Endometrial microvascular endothelial cells (primary cell): ENCODE data around the gene ARRDC2. TPM values are rescaled to one million over a fixed set of nuclear protein-coding genes. Genes with fewer than 3 reads are reported as not detected.
"Not testable (repeated sequence)": the region's sequence is repeated elsewhere in the genome, so short reads cannot be mapped to it uniquely, and the experiment has no call there.

Experiments used
- in situ Hi-C: cut with HindIII; loops from 2 replicates; pipeline ENCODE4 v1.10.0; 2017; ENCODE audit warnings: low sequenced_read_pairs, low pct_unique_long_range_greater_than_20kb; ENCODE audit errors: inconsistent ontology term
- total RNA-seq: library from RNA; depleted of rRNA; stranded (reverse); fragments of >200 nt; gene quantifications from one replicate; pipeline ENCODE4 v1.2.3, GENCODE V29; 2015; ENCODE audit errors: inconsistent ontology term

Gene ARRDC2
- total RNA-seq, 1 donor from 2014 or later: 26.1 TPM

GRCh38 chr19:18010149-18010548 is 2.2 kb downstream of the ARRDC2 start:
- in situ Hi-C loops: no loop called here

- in situ Hi-C loops: no loop called here
Observed at GRCh38 chr19:18013210-18014111, 5.5 kb downstream of the ARRDC2 start.

- in situ Hi-C loops: no loop called here
Observed at GRCh38 chr19:18014197-18014596, 6.2 kb downstream of the ARRDC2 start.

- in situ Hi-C loops: no loop called here
Observed at GRCh38 chr19:18016209-18016910, 8.4 kb downstream of the ARRDC2 start.

GRCh38 chr19:18017275-18018083 is 9.5 kb downstream of the ARRDC2 start:
- in situ Hi-C loops: no loop called here

- in situ Hi-C loops: no loop called here
Observed at GRCh38 chr19:18020212-18021085, 12.5 kb downstream of the ARRDC2 start.

- in situ Hi-C loops: no loop called here
Observed at GRCh38 chr19:18021121-18021755, 13.3 kb downstream of the ARRDC2 start.

DNA sequence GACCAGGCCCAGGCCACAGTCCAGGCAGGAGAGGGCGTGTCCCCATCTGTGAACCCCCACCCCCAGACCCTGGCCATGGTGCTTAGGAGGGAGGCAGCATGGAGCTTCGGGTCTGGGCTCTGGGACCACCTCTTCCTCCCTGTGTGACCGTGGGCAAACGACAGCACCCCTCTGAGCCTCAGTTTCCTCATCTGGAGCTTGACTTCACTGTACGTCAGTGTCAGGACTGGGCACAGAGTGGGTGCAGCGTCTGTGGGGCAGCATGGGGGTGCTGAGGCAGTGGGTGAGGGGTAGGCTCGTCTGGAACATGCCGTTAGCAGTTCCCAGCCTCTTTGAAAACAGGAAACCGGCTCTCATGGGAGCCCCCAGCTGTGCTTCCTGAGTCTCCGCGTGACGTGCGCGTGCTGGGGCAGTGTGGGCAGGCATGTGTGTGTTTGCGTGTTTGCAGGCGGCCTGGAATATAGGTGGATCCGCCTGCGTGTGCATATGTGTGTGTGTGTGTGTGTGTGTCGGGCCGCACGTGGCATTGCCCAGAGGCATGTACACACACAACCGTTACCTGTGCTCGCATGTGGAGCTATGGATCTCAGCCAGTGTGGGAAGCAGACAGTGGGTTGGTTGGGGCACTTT is 15.8 kb downstream of the ARRDC2 start:
- in situ Hi-C loops: no loop called here

- in situ Hi-C loops: no loop called here
Observed at GRCh38 chr19:18027151-18027550, 19.2 kb downstream of the ARRDC2 start.

- in situ Hi-C loops: no loop called here
Observed at GRCh38 chr19:18029617-18030338, 21.8 kb downstream of the ARRDC2 start.

DNA sequence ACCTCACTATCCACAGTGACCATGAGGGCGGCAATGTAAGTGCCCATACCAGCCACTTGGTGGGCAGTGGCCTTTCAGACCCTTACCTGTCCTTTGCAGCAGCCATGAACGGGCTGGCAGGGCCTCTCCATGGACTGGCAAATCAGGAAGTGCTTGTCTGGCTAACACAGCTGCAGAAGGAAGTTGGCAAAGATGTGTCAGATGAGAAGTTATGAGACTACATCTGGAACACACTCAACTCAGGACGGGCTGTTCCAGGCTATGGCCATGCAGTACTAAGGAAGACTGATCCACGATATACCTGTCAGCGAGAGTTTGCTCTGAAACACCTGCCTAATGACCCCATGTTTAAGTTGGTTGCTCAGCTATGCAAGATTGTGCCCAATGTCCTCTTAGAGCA is 23.4 kb downstream of the ARRDC2 start:
- in situ Hi-C loops: not testable (repeated sequence)

DNA sequence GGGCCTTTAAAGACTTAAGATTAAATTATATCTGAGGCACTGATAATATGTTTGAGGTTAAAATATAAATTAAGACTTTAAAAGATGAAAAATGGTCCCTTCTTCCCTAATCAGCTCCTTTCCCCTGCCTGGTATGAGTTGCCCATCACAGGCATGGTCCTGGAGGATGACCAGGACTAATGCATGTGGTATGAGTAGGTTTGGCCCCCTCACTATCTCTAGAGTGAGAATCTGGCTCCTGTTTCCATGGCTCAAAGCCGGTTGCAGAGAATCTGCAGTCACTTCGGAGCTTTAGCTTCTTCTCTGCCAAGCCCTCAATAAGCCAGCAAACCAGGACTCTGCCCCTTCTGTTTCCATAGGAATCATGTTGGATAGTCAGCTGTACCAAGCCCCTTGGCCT is 24.1 kb downstream of the ARRDC2 start:
- in situ Hi-C loops: not testable (repeated sequence)

- in situ Hi-C loops: no loop called here
Observed at GRCh38 chr19:18041054-18041453, 33.1 kb downstream of the ARRDC2 start.

DNA sequence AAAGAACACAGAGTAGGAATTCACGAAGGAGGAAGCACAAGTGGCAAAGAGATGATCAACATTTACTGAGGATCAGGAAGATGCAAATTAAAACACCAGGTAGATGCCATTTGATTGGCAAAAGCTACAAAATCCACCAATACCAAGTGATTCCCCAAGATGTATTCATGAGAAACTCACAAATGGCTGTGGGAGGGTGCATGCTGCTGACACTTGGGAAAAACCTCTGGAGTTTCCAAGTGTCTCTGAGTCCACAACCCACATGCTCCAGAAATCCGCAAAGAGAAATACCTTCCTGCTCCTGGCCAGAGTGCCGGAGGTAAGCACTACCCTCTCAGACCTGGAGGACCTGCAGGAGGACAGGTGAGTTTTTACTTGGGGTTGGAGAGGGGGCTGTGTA is 35.7 kb downstream of the ARRDC2 start:
- in situ Hi-C loops: no loop called here

GRCh38 chr19:18044825-18045304 is 36.9 kb downstream of the ARRDC2 start:
- in situ Hi-C loops: no loop called here

DNA sequence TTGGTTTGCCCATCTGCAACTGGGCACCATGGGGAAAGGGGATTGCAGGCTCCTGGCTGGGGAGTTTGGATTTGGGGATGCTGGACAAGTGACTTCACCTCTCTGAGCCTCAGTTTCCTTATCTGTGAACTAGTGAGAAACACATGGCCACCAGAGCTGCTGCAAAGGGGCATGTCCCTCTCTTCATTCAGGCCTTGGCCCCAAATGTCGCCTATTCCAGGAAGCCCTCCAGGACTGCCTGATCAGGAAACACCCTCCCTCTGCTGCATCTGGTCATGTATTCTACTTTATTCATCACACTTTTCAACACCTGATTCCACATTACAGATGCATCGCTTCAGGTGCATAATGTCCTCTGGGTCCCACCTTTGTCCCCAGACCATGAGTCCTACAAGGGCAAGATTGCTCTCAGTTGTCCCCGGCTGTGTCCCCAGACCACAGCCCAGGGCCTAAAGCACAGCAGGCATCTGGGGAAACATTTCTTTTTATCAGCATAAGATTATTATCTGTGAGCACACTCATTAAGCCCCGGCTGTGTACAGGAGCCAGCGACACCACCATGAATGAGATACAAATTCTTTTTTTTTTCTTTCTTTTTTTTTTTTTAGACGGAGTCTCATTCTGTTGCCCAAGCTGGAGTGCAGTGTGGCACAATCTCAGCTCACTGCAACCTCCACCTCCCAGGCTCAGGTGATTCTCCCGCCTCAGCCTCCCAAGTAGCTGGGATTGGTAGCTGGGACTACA is 37.5 kb downstream of the ARRDC2 start:
- in situ Hi-C loops: no loop called here
